GM21381 (cell line): Measurements from ENCODE around the gene UBQLNL.
A peak's percentile ranks its signal among the peaks of the same experiment; 100 is the strongest.

Experiments
- ATAC-seq: cut with Tn5 transposase; IDR thresholded peaks from one replicate; pipeline ENCODE4 v1.9.1; 2021; ENCODE audit warnings: mild to moderate bottlenecking, moderate library complexity; ENCODE audit not compliant: unreplicated experiment

The UBQLNL gene

GRCh38 chr11:5507933-5508305 is 8.6 kb downstream of the UBQLNL start:
- no peak for ATAC-seq

GRCh38 chr11:5507177-5507932 is 9.1 kb downstream of the UBQLNL start:
- ATAC-seq = no peak

GRCh38 chr11:5505363-5506048 is 11.0 kb downstream of the UBQLNL start:
- ATAC-seq = no peak

GRCh38 chr11:5504403-5504921 is 12.0 kb downstream of the UBQLNL start:
- no peak for ATAC-seq

GRCh38 chr11:5500393-5500801 is 16.1 kb downstream of the UBQLNL start:
- no peak for ATAC-seq

- ATAC-seq = no peak
Measured at GRCh38 chr11:5499671-5500070, 16.8 kb downstream of the UBQLNL start.

GRCh38 chr11:5489576-5490357 is 26.7 kb downstream of the UBQLNL start:
- ATAC-seq = no peak

GRCh38 chr11:5488798-5489399 is 27.6 kb downstream of the UBQLNL start:
- ATAC-seq = no peak

GRCh38 chr11:5488385-5488784 is 28.1 kb downstream of the UBQLNL start, which contains the start of gene OR52D1:
Gene OR52D1 (plus strand): TSS chr11:5488685. CDS start chr11:5488707, 22 bp downstream.
- no peak for ATAC-seq

- ATAC-seq = no peak
Measured at GRCh38 chr11:5486421-5486820, 30.1 kb downstream of the UBQLNL start.

- no peak for ATAC-seq
Measured at GRCh38 chr11:5486003-5486402, 30.5 kb downstream of the UBQLNL start.

GRCh38 chr11:5476186-5476819 is 40.2 kb downstream of the UBQLNL start:
- ATAC-seq = peak; percentile 90

GRCh38 chr11:5473921-5474320 is 42.6 kb downstream of the UBQLNL start:
- ATAC-seq = no peak

- ATAC-seq = no peak
Measured at GRCh38 chr11:5467527-5467926, 49.0 kb downstream of the UBQLNL start.
